HFFc6 (cell line): ENCODE measurements around the gene MAB21L3. TPM values are rescaled to one million over a fixed set of nuclear protein-coding genes. Genes with fewer than 3 reads are reported as not detected.

Experiments used
- DNase-seq: peaks from one replicate; pipeline ENCODE4 v3.0.0-alpha.2; 2018
- H3K27ac Mint-ChIP-seq: 2 replicates; pipeline ENCODE4 v1.8.0; 2020; ENCODE audit warnings: mild to moderate bottlenecking, mixed read lengths
- H3K27me3 Mint-ChIP-seq: 2 replicates; pipeline ENCODE4 v1.8.0; 2021; ENCODE audit warnings: mild to moderate bottlenecking, moderate library complexity, mixed read lengths; ENCODE audit not compliant: insufficient read depth
- H3K36me3 Mint-ChIP-seq: 2 replicates; pipeline ENCODE4 v1.8.0; 2021; ENCODE audit warnings: low read depth, mixed read lengths
- H3K4me1 Mint-ChIP-seq: 2 replicates; pipeline ENCODE4 v1.8.0; 2020; ENCODE audit warnings: low read depth, mixed read lengths
- H3K4me3 Mint-ChIP-seq: 2 replicates; pipeline ENCODE4 v1.8.0; 2020; ENCODE audit warnings: mild to moderate bottlenecking, moderate library complexity, mixed read lengths
- H3K9me3 Mint-ChIP-seq: 2 replicates; pipeline ENCODE4 v1.8.0; 2020; ENCODE audit warnings: mild to moderate bottlenecking, mixed read lengths
- total RNA-seq, 6 experiments: library from RNA; stranded (reverse); fragmentation: NEBNext Ultra II Directional; extraction: Animal tissue kit (Norgen Biotek cat#: 25700); gene quantifications; 2 replicates in 1 of 6; 3 replicates in 5 of 6; pipeline ENCODE4 v1.2.3, GENCODE V29; 2021
- TF ChIP-seq, protein P1 (sequence below): fragments of 200-600 bp; sonication (generic); IDR thresholded peaks from 2 replicates; pipeline ENCODE4 v1.5.0; 2021; ENCODE audit warnings: antibody characterized with exemption, mild to moderate bottlenecking

MAB21L3 gene
- total RNA-seq, 6 experiments from 2014 or later = 0.07 to 0.08 (median 0.07) TPM; not detected in 3

DNA sequence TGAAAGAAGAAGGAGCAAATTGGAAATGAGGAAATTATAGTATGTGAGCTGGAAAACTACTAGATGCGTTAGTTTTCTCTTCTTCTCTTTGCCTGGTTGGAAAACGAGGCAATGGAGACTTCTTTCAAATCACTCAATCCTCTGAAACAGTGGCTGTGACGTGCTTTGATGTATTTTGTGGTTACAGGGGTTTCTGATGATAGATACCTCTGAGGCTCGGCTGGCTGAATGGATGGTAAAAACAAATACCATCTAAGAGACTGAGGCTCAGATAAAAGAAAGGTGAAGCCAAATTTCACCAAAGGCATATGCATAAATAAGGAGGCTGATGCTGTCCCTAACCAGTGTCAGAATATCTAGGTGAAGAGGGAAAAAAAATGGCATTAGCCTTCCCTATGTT lies 15.1 kb downstream of the MAB21L3 start:
- TF ChIP-seq, protein P1, sequence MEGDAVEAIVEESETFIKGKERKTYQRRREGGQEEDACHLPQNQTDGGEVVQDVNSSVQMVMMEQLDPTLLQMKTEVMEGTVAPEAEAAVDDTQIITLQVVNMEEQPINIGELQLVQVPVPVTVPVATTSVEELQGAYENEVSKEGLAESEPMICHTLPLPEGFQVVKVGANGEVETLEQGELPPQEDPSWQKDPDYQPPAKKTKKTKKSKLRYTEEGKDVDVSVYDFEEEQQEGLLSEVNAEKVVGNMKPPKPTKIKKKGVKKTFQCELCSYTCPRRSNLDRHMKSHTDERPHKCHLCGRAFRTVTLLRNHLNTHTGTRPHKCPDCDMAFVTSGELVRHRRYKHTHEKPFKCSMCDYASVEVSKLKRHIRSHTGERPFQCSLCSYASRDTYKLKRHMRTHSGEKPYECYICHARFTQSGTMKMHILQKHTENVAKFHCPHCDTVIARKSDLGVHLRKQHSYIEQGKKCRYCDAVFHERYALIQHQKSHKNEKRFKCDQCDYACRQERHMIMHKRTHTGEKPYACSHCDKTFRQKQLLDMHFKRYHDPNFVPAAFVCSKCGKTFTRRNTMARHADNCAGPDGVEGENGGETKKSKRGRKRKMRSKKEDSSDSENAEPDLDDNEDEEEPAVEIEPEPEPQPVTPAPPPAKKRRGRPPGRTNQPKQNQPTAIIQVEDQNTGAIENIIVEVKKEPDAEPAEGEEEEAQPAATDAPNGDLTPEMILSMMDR = no peak
- H3K27ac Mint-ChIP-seq = no peak overlapping the region
- H3K27me3 Mint-ChIP-seq = peaks cover 13% of the 10 kb centered on the region

DNA sequence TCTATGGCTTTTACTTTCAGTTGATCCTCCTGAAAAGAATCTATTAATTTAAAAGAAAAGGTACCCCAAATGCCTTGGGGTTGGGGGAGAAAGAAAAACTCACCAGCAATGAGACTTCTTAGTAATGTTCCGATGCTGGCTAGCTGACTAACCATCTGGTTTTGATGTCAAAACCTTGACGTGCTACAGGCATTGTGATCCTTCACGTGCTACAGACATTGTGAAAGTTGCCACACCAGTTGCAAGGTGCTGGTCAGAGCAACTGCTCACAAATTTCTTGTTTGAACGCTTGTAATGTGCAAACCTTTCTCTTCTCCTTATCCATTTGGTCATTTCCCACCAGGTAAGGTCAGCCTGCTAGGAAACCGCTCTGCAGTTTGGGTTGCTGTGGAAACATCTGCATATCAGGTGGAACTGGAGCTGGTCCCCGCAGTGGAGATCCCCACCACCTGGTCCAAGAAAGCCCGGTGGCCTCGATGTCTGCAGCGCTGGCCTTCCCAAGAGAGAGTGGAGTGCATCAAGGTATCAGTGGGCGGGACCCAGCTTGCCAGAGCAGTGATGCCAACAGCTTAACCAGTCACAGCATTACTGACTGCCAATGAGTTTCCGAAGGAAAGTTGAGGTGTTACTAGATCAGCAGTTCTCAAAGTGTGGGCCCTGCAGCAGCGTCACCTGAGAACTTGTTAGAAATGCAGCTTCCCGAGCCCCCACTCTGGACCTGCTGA lies 16.1 kb downstream of the MAB21L3 start:
- H3K27me3 Mint-ChIP-seq = peaks cover 13% of the 10 kb centered on the region
- H3K9me3 Mint-ChIP-seq = no peaks in the 10 kb centered on the region
- no peak overlapping the region for H3K27ac Mint-ChIP-seq
- no peak for DNase-seq
- H3K36me3 Mint-ChIP-seq = no peaks in the 10 kb centered on the region
- H3K4me1 Mint-ChIP-seq = peaks cover 24% of the 10 kb centered on the region
- no peak overlapping the region for H3K4me3 Mint-ChIP-seq
- TF ChIP-seq, protein P1 = no peak

More for the DNA sequence above, 15.1 kb downstream of the MAB21L3 start:
- H3K4me1 Mint-ChIP-seq = peaks cover 28% of the 10 kb centered on the region
- no peaks in the 10 kb centered on the region for H3K9me3 Mint-ChIP-seq
- H3K36me3 Mint-ChIP-seq = no peaks in the 10 kb centered on the region
- H3K4me3 Mint-ChIP-seq = no peak overlapping the region
- no peak for DNase-seq

DNA sequence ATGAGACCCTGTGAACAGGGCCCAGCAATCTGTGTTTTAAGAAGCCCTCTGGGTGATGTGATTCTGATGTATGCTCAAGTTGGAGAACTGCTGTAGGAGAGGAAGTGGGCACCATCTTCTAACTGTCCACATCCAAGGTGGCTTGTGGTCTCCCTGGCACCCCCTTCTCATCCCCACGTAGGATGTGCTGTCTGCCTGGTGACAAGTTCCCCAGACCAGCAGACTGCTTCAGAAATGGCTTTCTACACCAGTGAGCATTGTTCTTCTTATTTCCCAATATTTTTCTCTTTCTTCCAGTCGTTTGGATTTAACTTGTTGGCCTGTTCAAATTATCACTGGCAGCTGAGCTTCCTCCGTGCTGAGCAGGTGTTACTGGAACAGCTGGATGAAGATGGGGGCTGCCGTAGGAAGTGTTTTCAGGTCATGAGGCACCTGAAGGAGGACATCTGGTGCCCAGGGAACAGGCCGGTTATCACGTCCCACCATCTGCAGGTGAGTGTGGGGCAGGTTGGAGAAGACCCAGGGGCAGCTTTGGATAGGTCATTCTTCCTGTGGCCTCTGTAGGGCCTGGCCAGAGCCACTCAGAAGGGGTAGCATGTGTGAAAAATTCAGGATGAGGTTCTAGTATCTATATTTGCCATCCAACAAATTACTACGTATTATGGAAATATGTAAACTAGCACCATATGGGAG lies 16.8 kb downstream of the MAB21L3 start:
- Mint-ChIP-seq H3K27ac (no peak overlapping the region), H3K4me1 (peaks cover 17% of the 10 kb centered on the region), H3K27me3 (peaks cover 11% of the 10 kb centered on the region), H3K4me3 (no peak overlapping the region), H3K36me3 (no peaks in the 10 kb centered on the region), H3K9me3 (no peaks in the 10 kb centered on the region)
- TF ChIP-seq, protein P1 = no peak
- DNase-seq = no peak

DNA sequence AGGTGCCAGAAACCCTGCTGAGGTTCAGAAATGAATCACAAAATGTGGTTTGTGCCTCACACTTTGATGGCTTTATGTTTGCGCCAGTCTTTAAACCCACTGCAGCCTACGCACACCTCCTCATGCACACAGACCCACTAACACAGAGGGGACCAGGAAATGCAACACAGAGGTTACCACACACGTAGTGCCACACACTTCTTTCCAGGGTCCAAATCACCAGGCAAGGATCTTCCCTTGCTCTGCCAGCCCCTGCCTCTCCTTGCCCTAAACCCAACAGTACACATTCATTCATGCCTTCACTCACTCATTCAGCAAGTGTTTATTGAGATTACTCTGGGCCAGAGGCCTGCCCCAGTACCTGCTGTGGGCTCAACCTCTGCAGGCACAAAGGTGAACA lies 17.5 kb downstream of the MAB21L3 start:
- Mint-ChIP-seq H3K4me3 (no peak overlapping the region), H3K27me3 (peaks cover 11% of the 10 kb centered on the region), H3K4me1 (peaks cover 10% of the 10 kb centered on the region), H3K27ac (no peak overlapping the region), H3K36me3 (no peaks in the 10 kb centered on the region), H3K9me3 (no peaks in the 10 kb centered on the region)
- TF ChIP-seq, protein P1 = no peak
- no peak for DNase-seq

DNA sequence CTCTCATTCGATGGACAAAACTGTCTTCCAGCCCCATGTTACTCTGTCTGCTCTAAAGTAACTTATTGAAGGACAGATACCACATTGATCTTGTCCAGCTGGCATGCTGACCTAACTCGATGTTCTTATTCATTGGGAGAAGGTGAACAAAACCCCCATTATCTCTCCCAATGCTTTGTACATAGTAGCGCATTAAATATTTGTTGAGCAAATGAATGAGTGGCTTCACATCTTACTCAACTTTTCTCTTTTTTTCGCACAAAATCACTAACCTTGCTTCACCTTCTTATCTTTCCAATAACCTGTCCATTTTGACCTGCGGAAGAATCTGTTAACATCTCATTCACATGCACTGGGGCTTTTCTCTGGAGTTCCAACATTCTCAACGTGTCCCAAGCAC lies 18.3 kb downstream of the MAB21L3 start:
- TF ChIP-seq, protein P1 = no peak
- no peak overlapping the region for H3K4me3 Mint-ChIP-seq
- no peaks in the 10 kb centered on the region for H3K36me3 Mint-ChIP-seq
- DNase-seq = no peak
- H3K9me3 Mint-ChIP-seq = no peaks in the 10 kb centered on the region
- peaks cover 1% of the 10 kb centered on the region; the same call in 1 of the 2 replicates for H3K4me1 Mint-ChIP-seq
- H3K27me3 Mint-ChIP-seq = peaks cover 15% of the 10 kb centered on the region
- no peak overlapping the region for H3K27ac Mint-ChIP-seq
